ENCODE data around the gene ANXA11. TPM values are rescaled to one million over a fixed set of nuclear protein-coding genes. Genes with fewer than 3 reads are reported as not detected.
A peak's percentile ranks its signal among the peaks of the same experiment; 100 is the strongest.
"Not testable (repeated sequence)": the region's sequence is repeated elsewhere in the genome, so short reads cannot be mapped to it uniquely, and the experiment has no call there.

Gene ANXA11
- total RNA-seq, 1 experiment from 2014 or later, result 68.1 TPM

DNA sequence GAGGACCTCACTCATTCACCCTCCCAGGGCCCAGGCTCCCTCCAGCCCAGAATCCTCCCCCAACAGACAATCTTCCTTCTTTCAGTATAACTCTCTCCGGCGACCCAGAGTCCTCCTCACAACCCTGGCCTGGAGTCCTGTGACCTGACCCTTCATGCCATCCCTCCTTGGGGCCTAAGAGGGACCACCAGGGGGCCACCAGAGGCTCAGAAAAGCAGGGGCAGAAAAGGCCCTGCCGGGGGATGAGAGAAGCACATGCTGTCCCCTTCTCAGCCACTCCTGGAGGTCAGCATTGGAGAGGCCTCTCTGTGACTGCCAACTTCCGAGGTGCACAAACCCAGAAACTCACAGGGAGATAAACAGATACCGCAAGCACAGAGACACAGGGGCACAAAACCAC lies 31.1 kb upstream of the ANXA11 start:
- not testable (repeated sequence) for H3K56ac ChIP-seq (ENCODE audit: insufficient read length, low read depth, low read length); H2BK5ac ChIP-seq (ENCODE audit: insufficient read length, low read length); H3K27me3 Mint-ChIP-seq (ENCODE audit: low read depth); H3K14ac ChIP-seq (ENCODE audit: insufficient read depth, low read length); H3K27me3 ChIP-seq (ENCODE audit: insufficient read depth, low read length); DNase-seq; H3K9me3 Mint-ChIP-seq; H3K4me1 Mint-ChIP-seq; H3K36me3 Mint-ChIP-seq (ENCODE audit: insufficient read depth in 1 of 3, low read depth in 3 of 3); H4K8ac ChIP-seq (replicated peaks; ENCODE audit: insufficient read length, low read depth, low read length); H3K23ac ChIP-seq (ENCODE audit: insufficient read length, low read depth, low read length); H3K23me2 ChIP-seq (ENCODE audit: insufficient read length, low read depth, low read length, poor library complexity, severe bottlenecking); H3K79me1 ChIP-seq (ENCODE audit: insufficient read depth, low read depth, low read length, poor library complexity, severe bottlenecking); H3K27ac ChIP-seq (ENCODE audit: insufficient read length, low read depth, low read length); H4K91ac ChIP-seq (ENCODE audit: insufficient read length, low read depth, low read length); H3K4ac ChIP-seq (ENCODE audit: low read depth, low read length); H3K4me1 ChIP-seq (ENCODE audit: insufficient read depth, low read length); H2BK15ac ChIP-seq (ENCODE audit: low read depth, low read length); H3T11ph ChIP-seq (ENCODE audit: low read length); H3K4me3 Mint-ChIP-seq; H2BK12ac ChIP-seq (ENCODE audit: insufficient read length, low read depth, low read length); H3K9me3 ChIP-seq (ENCODE audit: control insufficient read depth, low read depth, low read length); H3K18ac ChIP-seq (ENCODE audit: insufficient read length, low read depth, low read length); H3K9ac ChIP-seq (ENCODE audit: extremely low read depth, insufficient read length, low read length); H3K4me2 ChIP-seq (ENCODE audit: insufficient read depth, insufficient read length, low read length); H3K79me2 ChIP-seq (ENCODE audit: insufficient read depth, low read length); H2AFZ ChIP-seq (ENCODE audit: low read length); H2AK5ac ChIP-seq (ENCODE audit: insufficient read length, low read length); H2BK20ac ChIP-seq (ENCODE audit: low read depth, low read length, poor library complexity, severe bottlenecking); H4K20me1 ChIP-seq (ENCODE audit: control insufficient read depth, insufficient read depth, insufficient read length); H4K5ac ChIP-seq (ENCODE audit: insufficient read length, low read depth, low read length); H2BK120ac ChIP-seq (ENCODE audit: low read depth, low read length, poor library complexity, severe bottlenecking)
- TF ChIP-seq, protein P1, sequence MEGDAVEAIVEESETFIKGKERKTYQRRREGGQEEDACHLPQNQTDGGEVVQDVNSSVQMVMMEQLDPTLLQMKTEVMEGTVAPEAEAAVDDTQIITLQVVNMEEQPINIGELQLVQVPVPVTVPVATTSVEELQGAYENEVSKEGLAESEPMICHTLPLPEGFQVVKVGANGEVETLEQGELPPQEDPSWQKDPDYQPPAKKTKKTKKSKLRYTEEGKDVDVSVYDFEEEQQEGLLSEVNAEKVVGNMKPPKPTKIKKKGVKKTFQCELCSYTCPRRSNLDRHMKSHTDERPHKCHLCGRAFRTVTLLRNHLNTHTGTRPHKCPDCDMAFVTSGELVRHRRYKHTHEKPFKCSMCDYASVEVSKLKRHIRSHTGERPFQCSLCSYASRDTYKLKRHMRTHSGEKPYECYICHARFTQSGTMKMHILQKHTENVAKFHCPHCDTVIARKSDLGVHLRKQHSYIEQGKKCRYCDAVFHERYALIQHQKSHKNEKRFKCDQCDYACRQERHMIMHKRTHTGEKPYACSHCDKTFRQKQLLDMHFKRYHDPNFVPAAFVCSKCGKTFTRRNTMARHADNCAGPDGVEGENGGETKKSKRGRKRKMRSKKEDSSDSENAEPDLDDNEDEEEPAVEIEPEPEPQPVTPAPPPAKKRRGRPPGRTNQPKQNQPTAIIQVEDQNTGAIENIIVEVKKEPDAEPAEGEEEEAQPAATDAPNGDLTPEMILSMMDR (conservative IDR thresholded peaks at IDR 0.05), result peak; percentile 26; the same call in 1 of the 3 replicates
- peak overlapping the region in 1 of 3 experiments; percentile 88; a peak in 2 of 7 replicates for H3K27ac Mint-ChIP-seq
- WGBS (ENCODE audit: extremely low coverage, insufficient read length, low lambda C conversion rate), result no CpG with 5 or more reads among the region's 5 CpGs

DNA sequence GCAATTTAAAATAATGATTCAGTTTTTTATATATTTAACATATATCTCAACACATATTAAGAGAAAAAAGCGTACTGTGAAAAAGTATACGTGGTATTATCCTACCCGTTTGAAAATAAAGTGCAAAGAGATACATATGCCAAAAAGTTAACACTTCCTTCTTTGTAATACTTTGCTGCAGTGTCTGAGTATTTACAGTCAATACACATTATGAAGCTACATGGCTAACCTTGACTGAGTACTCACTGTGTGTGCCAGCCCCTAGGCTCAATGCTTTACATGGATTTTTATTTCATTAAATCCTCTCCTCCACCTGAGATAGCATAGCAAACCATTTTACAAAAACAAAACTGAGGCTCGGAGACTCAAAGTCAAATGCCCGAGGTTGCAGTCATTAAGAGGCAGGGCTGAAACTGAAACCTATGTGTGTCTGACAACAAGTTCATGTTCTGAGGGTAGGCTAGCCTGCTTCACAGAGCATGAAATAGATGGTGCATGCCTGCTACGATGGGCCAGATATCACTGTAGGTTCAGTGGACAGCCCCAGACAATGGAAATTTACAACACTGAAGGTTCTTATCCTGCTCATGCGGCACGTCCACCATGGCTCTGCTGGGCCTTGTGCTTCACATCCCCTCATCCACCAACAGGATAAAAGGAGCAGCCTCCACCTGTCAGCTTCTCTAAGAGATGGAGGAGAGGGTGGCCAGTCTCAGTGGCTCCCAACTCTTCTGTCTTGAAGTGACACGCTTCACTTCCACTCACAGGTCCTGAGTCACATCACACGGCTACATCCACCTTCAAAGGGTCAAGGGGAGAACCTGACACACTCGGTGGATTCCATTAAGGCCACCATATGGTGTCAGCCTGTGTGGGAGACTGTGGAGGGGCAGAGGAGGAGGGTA lies 29.2 kb upstream of the ANXA11 start:
- not testable (repeated sequence) for H3T11ph ChIP-seq (ENCODE audit: low read length); H3K9me3 ChIP-seq (ENCODE audit: control insufficient read depth, low read depth, low read length); DNase-seq; H2BK120ac ChIP-seq (ENCODE audit: low read depth, low read length, poor library complexity, severe bottlenecking); H4K8ac ChIP-seq (replicated peaks; ENCODE audit: insufficient read length, low read depth, low read length); H3K27me3 Mint-ChIP-seq (ENCODE audit: low read depth); H3K23ac ChIP-seq (ENCODE audit: insufficient read length, low read depth, low read length); H3K9ac ChIP-seq (ENCODE audit: extremely low read depth, insufficient read length, low read length); H3K27me3 ChIP-seq (ENCODE audit: insufficient read depth, low read length); H4K91ac ChIP-seq (ENCODE audit: insufficient read length, low read depth, low read length); H3K4me2 ChIP-seq (ENCODE audit: insufficient read depth, insufficient read length, low read length); H3K27ac Mint-ChIP-seq; H3K4me1 ChIP-seq (ENCODE audit: insufficient read depth, low read length); H3K18ac ChIP-seq (ENCODE audit: insufficient read length, low read depth, low read length); H2BK15ac ChIP-seq (ENCODE audit: low read depth, low read length); H2AK5ac ChIP-seq (ENCODE audit: insufficient read length, low read length); H4K5ac ChIP-seq (ENCODE audit: insufficient read length, low read depth, low read length); H3K4me1 Mint-ChIP-seq; H3K79me1 ChIP-seq (ENCODE audit: insufficient read depth, low read depth, low read length, poor library complexity, severe bottlenecking); H3K9me3 Mint-ChIP-seq; H3K56ac ChIP-seq (ENCODE audit: insufficient read length, low read depth, low read length); H4K20me1 ChIP-seq (ENCODE audit: control insufficient read depth, insufficient read depth, insufficient read length); H2BK12ac ChIP-seq (ENCODE audit: insufficient read length, low read depth, low read length); H3K36me3 Mint-ChIP-seq (ENCODE audit: insufficient read depth in 1 of 3, low read depth in 3 of 3); H2BK20ac ChIP-seq (ENCODE audit: low read depth, low read length, poor library complexity, severe bottlenecking); H3K27ac ChIP-seq (ENCODE audit: insufficient read length, low read depth, low read length); H3K23me2 ChIP-seq (ENCODE audit: insufficient read length, low read depth, low read length, poor library complexity, severe bottlenecking); H2BK5ac ChIP-seq (ENCODE audit: insufficient read length, low read length); H3K79me2 ChIP-seq (ENCODE audit: insufficient read depth, low read length); H2AFZ ChIP-seq (ENCODE audit: low read length); H3K14ac ChIP-seq (ENCODE audit: insufficient read depth, low read length); H3K4me3 Mint-ChIP-seq; H3K4ac ChIP-seq (ENCODE audit: low read depth, low read length)
- WGBS (ENCODE audit: extremely low coverage, insufficient read length, low lambda C conversion rate), result no CpG with 5 or more reads among the region's 11 CpGs

Data from H9 (cell line).